Measurements from ENCODE around the gene ZNF629. TPM values are rescaled to one million over a fixed set of nuclear protein-coding genes. Genes with fewer than 3 reads are reported as not detected.

ZNF629 gene
- polyA plus RNA-seq, 1 of the 3 experiments (the other 2 are of a cell fraction) = 4.7 TPM

GRCh38 chr16:30750201-30750600, 36.8 kb downstream of the ZNF629 start:
- Histone ChIP-seq H2AFZ (ENCODE audit: low read depth) (no peak overlapping the region), H3K4me2 (no peak overlapping the region), H3K27me3 (ENCODE audit: insufficient read depth) (no peaks in the 10 kb centered on the region), H3K4me1 (ENCODE audit: control insufficient read depth in 1 of 2, insufficient read depth in 2 of 2, low read depth in 1 of 2, low read length in 1 of 2) (peaks cover 5 to 8% of the 10 kb centered on the region in 2 experiments; a peak in 2 of 4 replicates), H3K9ac (no peak overlapping the region), H3F3A (replicated peaks; ENCODE audit: insufficient read depth) (peaks cover 9% of the 10 kb centered on the region), H3K9me3 (no peaks in the 10 kb centered on the region), H3K9me2 (no peaks in the 10 kb centered on the region), H4K20me1 (ENCODE audit: insufficient read depth) (no peaks in the 10 kb centered on the region), H3K79me2 (ENCODE audit: insufficient read depth) (peaks cover 21% of the 10 kb centered on the region), H3K27ac (ENCODE audit: low read depth in 2 of 2, low read length in 1 of 2) (no peak overlapping the region), H3K4me3 (ENCODE audit: low read depth in 2 of 2, low read length in 1 of 2) (no peak overlapping the region), H3K36me3 (replicated peaks in 1 of 2; ENCODE audit: control insufficient read depth in 1 of 2, insufficient read depth in 2 of 2, low read length in 1 of 2) (peaks cover 13 to 28% of the 10 kb centered on the region in 2 experiments)
- POLR2A ChIA-PET = interaction anchor here (0.6 kb wide), 1 partner anchor 12 kb away, joined by 3 read pairs; no protein-coding TSS in a partner anchor
- 97% methylated on average over 4 of the region's 4 CpGs for WGBS (ENCODE audit: low lambda C conversion rate)
- TF ChIP-seq SIN3A (IDR thresholded peaks at IDR 0.05; ENCODE audit: borderline replicate concordance, low read depth, low read length) (no peak), RXRA (IDR thresholded peaks at IDR 0.05; ENCODE audit: borderline replicate concordance, low read depth) (no peak), TAF1 (IDR thresholded peaks at IDR 0.05; ENCODE audit: borderline replicate concordance, low read depth, low read length) (no peak), CHD2 (IDR thresholded peaks at IDR 0.05; ENCODE audit: low read length, partially characterized antibody) (no peak), FOXJ3 (CRISPR knock-in tag; IDR thresholded peaks at IDR 0.05) (no peak), ELF1 (IDR thresholded peaks at IDR 0.05) (no peak), IRF3 (IDR thresholded peaks at IDR 0.05; ENCODE audit: low read depth, low read length) (no peak), RAD21 (IDR thresholded peaks at IDR 0.05; ENCODE audit: low read length) (no peak), FOXM1 (IDR thresholded peaks at IDR 0.05; ENCODE audit: low read depth) (no peak), NFIC (IDR thresholded peaks at IDR 0.05; ENCODE audit: borderline replicate concordance) (no peak), GABPA (IDR thresholded peaks at IDR 0.05; ENCODE audit: low read depth) (no peak), EP300 (IDR thresholded peaks at IDR 0.05; ENCODE audit: borderline replicate concordance in 1 of 2, low read depth in 1 of 2, low read length in 1 of 2) (no peak), MEF2A (IDR thresholded peaks at IDR 0.05; ENCODE audit: borderline replicate concordance, low read depth) (no peak), POLR2AphosphoS5 (IDR thresholded peaks at IDR 0.05; ENCODE audit: low read depth, low read length) (no peak), ZBTB33 (IDR thresholded peaks at IDR 0.05; ENCODE audit: borderline replicate concordance, low read depth) (no peak), PBX3 (IDR thresholded peaks at IDR 0.05) (no peak), TEAD4 (IDR thresholded peaks at IDR 0.05; ENCODE audit: borderline replicate concordance, insufficient read depth) (no peak), USF1 (IDR thresholded peaks at IDR 0.05; ENCODE audit: borderline replicate concordance, low read depth) (no peak), USF2 (IDR thresholded peaks at IDR 0.05; ENCODE audit: borderline replicate concordance, low read depth, low read length) (no peak)
- DNase-seq = no peak
- CTCF ChIA-PET = interaction anchor here (1.0 to 1.4 kb wide), 2 partner anchors 10 to 56 kb away, joined by 3 read pairs; no protein-coding TSS in a partner anchor

All from SK-N-SH (cell line).